Cardiac muscle cell (in vitro differentiated cells and primary cell): ENCODE measurements around the gene ZNF268. TPM values are rescaled to one million over a fixed set of nuclear protein-coding genes. Genes with fewer than 3 reads are reported as not detected.

Experiments
- DNase-seq, 2 donors: peaks; one replicate each; pipeline versions ENCODE4 v3.0.0 to v3.0.0-alpha.2; 2010 to 2017; ENCODE audit warnings: low read depth in 1 of 2, low spot score in 1 of 2
- H3K27ac ChIP-seq: fragments of 200-600 bp; sonication (generic); 2 replicates; pipeline ENCODE4 v1.5.1; 2016
- H3K27me3 ChIP-seq: fragments of 200-600 bp; sonication (generic); 2 replicates; pipeline ENCODE4 v1.6.0; 2016; ENCODE audit warnings: control low read depth
- H3K36me3 ChIP-seq: fragments of 200-600 bp; sonication (generic); 2 replicates; pipeline ENCODE4 v1.5.1; 2016; ENCODE audit warnings: control low read depth
- H3K4me1 ChIP-seq: fragments of 200-600 bp; sonication (generic); 2 replicates; pipeline ENCODE4 v1.8.1; 2017; ENCODE audit warnings: low read depth, mild to moderate bottlenecking, mixed run types
- H3K4me3 ChIP-seq: fragments of 200-600 bp; sonication (generic); 2 replicates; pipeline ENCODE4 v1.5.1; 2016; ENCODE audit warnings: mild to moderate bottlenecking
- H3K9me3 ChIP-seq: fragments of 200-600 bp; sonication (generic); 2 replicates; pipeline ENCODE4 v1.5.1; 2017; ENCODE audit warnings: low read depth, mild to moderate bottlenecking, control low read depth
- CTCF ChIP-seq: IDR thresholded peaks from 2 replicates; pipeline ENCODE4 v1.5.1; 2012; ENCODE audit warnings: low read depth, mild to moderate bottlenecking, low read length
- polyA plus RNA-seq: library from polyadenylated mRNA; unstranded; fragments of >200 nt; fragmentation: Nextera tagmentation; extraction: Ambion mirVana; gene quantifications from 2 replicates; pipeline ENCODE4 v1.2.1, GENCODE V29; 2016
- total RNA-seq: library from RNA; depleted of rRNA; stranded (reverse); fragments of >200 nt; gene quantifications from 2 replicates; pipeline ENCODE4 v1.2.3, GENCODE V29; 2016

ZNF268 gene
- total and polyA plus RNA-seq, 2 experiments from 2014 or later = 12.4 to 34.1 TPM

GRCh38 chr12:133217219-133217618 lies 35.9 kb downstream of the ZNF268 start:
- no peak overlapping the region for H3K4me3 ChIP-seq
- TF ChIP-seq CTCF = no peak
- H3K9me3 ChIP-seq = no peaks in the 10 kb centered on the region
- no peak for DNase-seq
- H3K4me1 ChIP-seq = no peaks in the 10 kb centered on the region
- H3K36me3 ChIP-seq = no peaks in the 10 kb centered on the region
- H3K27me3 ChIP-seq = no peaks in the 10 kb centered on the region
- no peak overlapping the region for H3K27ac ChIP-seq

GRCh38 chr12:133220521-133220920 lies 39.2 kb downstream of the ZNF268 start:
- H3K4me1 ChIP-seq = no peaks in the 10 kb centered on the region
- DNase-seq = no peak
- H3K9me3 ChIP-seq = no peaks in the 10 kb centered on the region
- TF ChIP-seq CTCF = no peak
- H3K4me3 ChIP-seq = no peak overlapping the region
- no peaks in the 10 kb centered on the region for H3K27me3 ChIP-seq
- no peak overlapping the region for H3K27ac ChIP-seq
- no peaks in the 10 kb centered on the region for H3K36me3 ChIP-seq

- Histone ChIP-seq H3K4me1 (no peaks in the 10 kb centered on the region), H3K4me3 (no peak overlapping the region), H3K36me3 (no peaks in the 10 kb centered on the region), H3K9me3 (no peaks in the 10 kb centered on the region), H3K27ac (no peak overlapping the region), H3K27me3 (no peaks in the 10 kb centered on the region)
- no peak for TF ChIP-seq CTCF
- DNase-seq = no peak
These were observed 39.9 kb downstream of the ZNF268 start for GRCh38 chr12:133221241-133221640.

- no peak for DNase-seq
- no peak overlapping the region for H3K4me3 ChIP-seq
- H3K27me3 ChIP-seq = no peaks in the 10 kb centered on the region
- H3K27ac ChIP-seq = no peak overlapping the region
- no peak for TF ChIP-seq CTCF
- H3K4me1 ChIP-seq = no peaks in the 10 kb centered on the region
- no peaks in the 10 kb centered on the region for H3K9me3 ChIP-seq
- no peaks in the 10 kb centered on the region for H3K36me3 ChIP-seq
These were observed 40.9 kb downstream of the ZNF268 start for GRCh38 chr12:133222211-133222610.

GRCh38 chr12:133225527-133225926 lies 44.2 kb downstream of the ZNF268 start:
- no peak overlapping the region for H3K27ac ChIP-seq
- H3K4me3 ChIP-seq = no peak overlapping the region
- no peak for DNase-seq
- no peak for TF ChIP-seq CTCF
- H3K4me1 ChIP-seq = no peaks in the 10 kb centered on the region
- H3K27me3 ChIP-seq = no peaks in the 10 kb centered on the region
- no peaks in the 10 kb centered on the region for H3K36me3 ChIP-seq
- H3K9me3 ChIP-seq = no peaks in the 10 kb centered on the region

GRCh38 chr12:133226690-133227089 lies 45.4 kb downstream of the ZNF268 start:
- Histone ChIP-seq H3K27ac (no peak overlapping the region), H3K4me1 (no peaks in the 10 kb centered on the region), H3K9me3 (no peaks in the 10 kb centered on the region), H3K4me3 (no peak overlapping the region), H3K36me3 (no peaks in the 10 kb centered on the region), H3K27me3 (no peaks in the 10 kb centered on the region)
- DNase-seq = no peak
- TF ChIP-seq CTCF = no peak
